ENCODE results near the gene NUP210.

- TF ChIP-seq EZH2 (IDR thresholded peaks at IDR 0.05) (no peak), POLR2AphosphoS5 (IDR thresholded peaks at IDR 0.05; ENCODE audit: borderline replicate concordance, low read depth, low read length) (no peak), FOXP2 (optimal IDR thresholded peaks at IDR 0.05; ENCODE audit: control extremely low read depth, extremely low read length, insufficient read depth) (no peak)
These were observed 976 bp upstream of the NUP210 start for GRCh38 chr3:13420831-13421765.

Measured in SK-N-MC (cell line).